ENCODE data around the gene PSMA3.

- no peak for TF ChIP-seq CTCF (conservative IDR thresholded peaks at IDR 0.05; ENCODE audit: low read length)
- TF ChIP-seq EZH2phosphoT487 (IDR thresholded peaks at IDR 0.05; ENCODE audit: borderline replicate concordance) = no peak
Measured at GRCh38 chr14:58309086-58309485, 64.4 kb downstream of the PSMA3 start.

Measured in Loucy (cell line).